Mesodermal cell (in vitro differentiated cells): ENCODE data around the gene RHOBTB1.

Experiments
- H3K27ac ChIP-seq: 2 replicates; pipeline ENCODE4 v1.7.0; 2013; ENCODE audit warnings: mild to moderate bottlenecking, low read depth, low read length, moderate library complexity; ENCODE audit not compliant: severe bottlenecking
- H3K36me3 ChIP-seq: 2 replicates; pipeline ENCODE4 v1.7.1; 2013; ENCODE audit warnings: mild to moderate bottlenecking, low read length, moderate library complexity; ENCODE audit not compliant: control insufficient read depth, insufficient read depth
- H3K4me1 ChIP-seq: one replicate; pipeline ENCODE4 v1.7.1; 2013; ENCODE audit warnings: mild to moderate bottlenecking, low read length; ENCODE audit not compliant: insufficient read depth, control insufficient read depth, poor library complexity, severe bottlenecking
- H3K4me3 ChIP-seq: 2 replicates; pipeline ENCODE4 v1.7.0; 2013; ENCODE audit warnings: low read length, control low read depth, mild to moderate bottlenecking; ENCODE audit not compliant: insufficient read depth, poor library complexity, severe bottlenecking; ENCODE audit errors: extremely low read depth
- H3K9me3 ChIP-seq: 2 replicates; pipeline ENCODE4 v1.7.1; 2013; ENCODE audit warnings: mild to moderate bottlenecking, low read length, moderate library complexity; ENCODE audit not compliant: control insufficient read depth
- WGBS, 2 experiments: methylation state at CpG; one replicate each; pipeline ENCODE4 v1.1.5; 2013; ENCODE audit warnings: missing lambda C conversion rate in 2 of 2; ENCODE audit not compliant: insufficient coverage in 2 of 2; 5-methylcytosine and 5-hydroxymethylcytosine counted together

Gene RHOBTB1

DNA sequence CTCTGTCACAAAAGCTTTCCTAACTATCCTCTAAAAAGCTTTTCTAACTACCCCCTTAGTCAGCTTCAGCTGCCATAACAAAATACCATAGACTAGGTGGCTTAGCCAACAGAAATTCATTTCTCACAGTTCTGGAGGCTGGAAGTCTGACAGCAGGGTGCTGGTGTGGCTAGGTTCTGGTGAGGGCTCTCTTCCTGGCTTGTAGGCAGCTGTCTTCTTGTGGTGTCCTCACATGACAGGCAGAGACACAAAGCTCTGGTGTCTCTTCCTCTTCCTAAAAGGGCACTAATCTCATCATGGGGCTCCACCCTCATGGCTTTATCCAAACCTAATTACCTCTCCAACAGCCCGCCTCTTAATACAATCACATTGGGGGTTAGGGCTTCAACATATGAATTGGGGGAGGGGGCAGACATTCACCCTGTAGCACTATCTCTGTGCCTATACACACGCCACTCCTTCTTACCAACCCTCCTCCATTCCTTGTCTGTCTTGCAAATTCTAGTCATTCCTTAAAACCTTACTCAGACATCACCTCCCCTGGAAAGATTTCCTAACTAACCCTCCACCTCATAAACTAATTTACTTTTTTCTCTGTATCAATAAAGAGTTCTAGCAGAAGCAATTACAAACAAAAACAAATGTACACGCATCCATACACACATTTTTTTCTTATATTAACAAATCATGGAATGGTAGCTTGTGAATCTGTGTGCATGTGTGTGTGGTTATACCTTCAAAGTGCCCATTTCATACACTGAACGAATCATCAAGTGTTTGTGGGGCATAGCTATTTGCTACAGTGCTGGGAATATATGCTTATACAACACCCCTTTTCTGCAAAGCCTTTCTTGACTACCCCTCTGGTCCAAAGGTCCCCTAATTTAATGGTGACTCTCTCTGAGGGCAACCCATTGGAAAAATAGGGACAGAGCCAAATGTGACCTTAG lies 26.4 kb downstream of the RHOBTB1 start:
- Histone ChIP-seq H3K9me3 (peaks cover 5% of the 10 kb centered on the region), H3K4me1 (peaks cover 11% of the 10 kb centered on the region), H3K36me3 (peaks cover 50% of the 10 kb centered on the region), H3K27ac (no peak overlapping the region), H3K4me3 (no peak overlapping the region)
- WGBS, 2 experiments: 71 to 100% methylated on average over 1 of the region's 4 CpGs

DNA sequence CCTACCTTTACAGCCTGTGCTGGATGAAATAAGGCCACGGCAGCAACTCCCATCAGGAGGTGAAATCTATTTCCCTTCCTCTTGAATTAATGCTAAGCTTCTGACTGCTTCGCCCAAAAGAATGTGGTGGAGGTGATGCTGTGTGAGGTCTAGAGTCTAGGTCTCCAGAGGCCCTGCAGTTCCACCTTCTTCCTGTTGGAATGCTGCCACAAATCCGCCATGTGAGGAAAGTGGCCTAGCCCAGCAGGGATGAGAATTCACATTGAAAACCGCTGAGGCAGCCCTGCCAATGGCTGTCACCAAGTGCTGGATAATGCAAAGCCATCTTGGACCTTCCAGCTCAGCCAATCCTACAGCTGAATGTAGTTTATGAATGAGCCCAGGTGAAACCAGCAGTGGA lies 28.0 kb downstream of the RHOBTB1 start:
- no peak overlapping the region for H3K27ac ChIP-seq
- H3K4me3 ChIP-seq: no peak overlapping the region
- peaks cover 11% of the 10 kb centered on the region for H3K4me1 ChIP-seq
- 89 to 100% methylated on average over 1 to 2 of the region's 4 CpGs for WGBS, 2 experiments
- H3K9me3 ChIP-seq: peaks cover 5% of the 10 kb centered on the region
- peaks cover 49% of the 10 kb centered on the region for H3K36me3 ChIP-seq

DNA sequence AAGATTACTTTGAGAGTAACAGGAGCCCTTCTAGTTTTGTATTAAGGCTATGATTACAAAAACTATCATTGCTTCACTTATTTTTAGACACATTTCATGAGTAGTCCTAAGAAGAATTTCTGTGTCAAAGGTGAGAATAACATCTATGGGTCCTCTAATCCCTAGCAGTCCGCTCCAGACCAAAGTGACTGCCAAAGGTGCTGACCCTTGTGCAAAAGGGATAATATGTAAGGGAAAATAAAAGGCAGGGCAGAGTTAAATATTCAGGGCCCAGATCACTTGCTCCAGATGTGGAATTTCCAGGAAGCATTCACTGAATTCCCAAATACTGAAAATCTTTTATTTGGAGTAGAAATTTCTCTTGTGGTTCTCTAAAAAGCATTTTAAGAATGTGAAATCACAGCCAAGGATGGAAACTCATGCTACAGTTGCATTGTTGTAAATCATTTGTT lies 29.3 kb downstream of the RHOBTB1 start:
- 91 to 100% methylated on average over 1 of the region's 1 CpG for WGBS, 2 experiments
- Histone ChIP-seq H3K4me3 (no peak overlapping the region), H3K36me3 (peaks cover 60% of the 10 kb centered on the region), H3K9me3 (peaks cover 5% of the 10 kb centered on the region), H3K4me1 (peaks cover 11% of the 10 kb centered on the region), H3K27ac (no peak overlapping the region)

DNA sequence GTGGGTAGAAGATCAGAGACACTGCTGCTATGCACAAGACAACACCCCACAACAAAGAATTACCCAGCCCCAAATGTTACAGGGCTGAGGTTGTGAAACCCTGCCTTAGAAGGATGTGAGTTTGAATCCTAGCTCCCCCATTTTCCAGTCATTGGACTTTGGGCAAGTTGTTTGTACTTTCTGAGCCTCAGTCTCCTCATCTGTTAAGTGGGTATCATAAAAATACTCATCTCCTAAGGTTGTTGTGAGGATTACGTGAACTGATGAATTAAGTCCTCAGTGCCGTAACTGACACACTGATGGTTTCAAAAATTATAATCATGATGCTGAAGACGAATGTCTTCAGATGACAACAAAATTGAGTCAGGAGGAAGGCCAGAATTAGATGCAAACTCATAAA lies 30.3 kb downstream of the RHOBTB1 start:
- H3K4me3 ChIP-seq: no peak overlapping the region
- peaks cover 5% of the 10 kb centered on the region for H3K9me3 ChIP-seq
- H3K4me1 ChIP-seq: peaks cover 11% of the 10 kb centered on the region
- peaks cover 70% of the 10 kb centered on the region for H3K36me3 ChIP-seq
- 95% methylated on average over 3 of the region's 3 CpGs; no CpG with 5 or more reads in 1 of the 2 experiments for WGBS, 2 experiments
- no peak overlapping the region for H3K27ac ChIP-seq

DNA sequence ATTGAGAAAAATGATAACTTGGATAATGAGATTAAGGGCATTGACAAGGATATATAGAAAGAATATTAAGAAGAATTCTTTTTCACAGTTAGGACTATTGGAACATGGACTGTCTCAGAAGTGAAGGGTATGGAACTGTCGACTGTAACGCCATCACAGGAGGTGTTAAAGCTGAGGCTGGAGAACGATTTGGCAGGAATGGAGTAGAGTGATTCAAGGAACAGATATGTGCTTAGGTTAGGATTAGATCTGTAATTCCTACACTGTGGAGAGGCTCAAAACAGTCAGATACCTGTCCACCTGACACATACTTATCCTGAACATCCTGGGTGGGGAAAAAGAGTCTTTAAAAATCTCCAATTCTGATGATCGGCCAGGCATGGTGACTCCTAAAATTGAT lies 30.9 kb downstream of the RHOBTB1 start:
- Histone ChIP-seq H3K36me3 (peaks cover 70% of the 10 kb centered on the region), H3K9me3 (peaks cover 5% of the 10 kb centered on the region), H3K4me1 (peaks cover 8% of the 10 kb centered on the region), H3K27ac (no peak overlapping the region), H3K4me3 (no peak overlapping the region)
- WGBS, 2 experiments: 90% methylated on average over 3 of the region's 4 CpGs

DNA sequence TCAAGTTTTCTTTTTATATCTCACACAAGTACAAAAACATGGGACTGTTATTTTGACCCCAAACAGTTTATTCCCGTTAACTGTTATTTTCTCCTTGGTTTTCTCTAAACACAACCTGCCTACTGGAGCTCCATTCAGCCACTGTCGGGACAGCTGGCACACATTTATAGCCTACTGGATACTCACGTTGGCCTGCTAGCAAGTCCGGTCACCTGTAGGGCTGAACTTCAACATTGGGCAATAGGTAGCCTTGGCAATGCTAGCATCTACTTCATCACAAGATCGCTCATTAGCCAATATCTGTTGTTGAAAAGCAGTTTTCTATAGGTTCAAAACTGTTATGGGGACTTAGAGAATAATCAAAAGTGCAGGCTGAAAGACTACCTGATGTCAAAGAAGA lies 32.3 kb downstream of the RHOBTB1 start:
- peaks cover 71% of the 10 kb centered on the region for H3K36me3 ChIP-seq
- WGBS, 2 experiments: 89 to 97% methylated on average over 4 to 5 of the region's 5 CpGs

DNA sequence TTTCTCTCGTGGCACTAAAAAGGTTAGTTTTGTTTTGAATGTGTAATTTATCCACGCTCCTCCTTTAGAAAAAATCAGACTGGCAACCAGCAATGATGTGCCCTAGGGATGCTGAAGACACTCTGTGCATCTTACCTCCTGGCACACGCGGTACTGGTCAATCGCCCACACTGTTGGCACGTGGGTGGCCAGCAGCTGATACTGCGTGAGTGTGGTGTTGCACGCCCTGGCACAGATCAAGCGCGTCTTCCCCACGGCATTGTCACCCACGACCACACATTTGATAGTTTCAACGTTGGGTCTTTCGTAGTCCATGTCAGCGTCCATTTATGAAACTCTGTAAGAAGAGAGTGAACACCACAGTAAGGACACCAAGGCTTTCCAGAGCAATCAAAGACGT lies 32.8 kb downstream of the RHOBTB1 start:
- no peak overlapping the region for H3K4me3 ChIP-seq
- WGBS, 2 experiments: 96 to 99% methylated on average over 15 to 16 of the region's 16 CpGs
- peaks cover 15% of the 10 kb centered on the region for H3K9me3 ChIP-seq
- no peak overlapping the region for H3K27ac ChIP-seq
- no peaks in the 10 kb centered on the region for H3K4me1 ChIP-seq
- peaks cover 71% of the 10 kb centered on the region for H3K36me3 ChIP-seq

More for the DNA sequence above, 32.3 kb downstream of the RHOBTB1 start:
- H3K9me3 ChIP-seq: peaks cover 10% of the 10 kb centered on the region
- no peak overlapping the region for H3K27ac ChIP-seq
- no peaks in the 10 kb centered on the region for H3K4me1 ChIP-seq
- H3K4me3 ChIP-seq: no peak overlapping the region

DNA sequence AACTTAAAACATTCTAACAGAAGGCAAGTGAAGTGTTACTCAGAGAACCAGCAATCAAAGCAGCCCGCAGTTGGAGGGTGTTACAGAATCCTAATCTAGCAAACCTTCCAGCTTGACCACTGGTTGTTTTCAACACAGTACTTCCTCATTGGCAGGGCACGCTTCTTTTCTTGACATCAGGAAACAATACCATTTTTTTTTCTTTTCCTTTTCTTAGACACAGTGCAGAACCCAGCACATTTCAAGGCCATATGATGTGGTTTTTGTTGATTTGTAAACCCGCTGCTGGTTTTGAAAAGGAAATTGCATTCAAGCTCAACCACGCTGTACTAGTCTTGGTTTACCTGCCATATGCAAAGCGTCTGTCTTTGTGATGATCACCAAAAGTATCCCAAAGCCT lies 33.4 kb downstream of the RHOBTB1 start:
- H3K9me3 ChIP-seq: peaks cover 17% of the 10 kb centered on the region
- H3K36me3 ChIP-seq: peaks cover 71% of the 10 kb centered on the region
- H3K27ac ChIP-seq: no peak overlapping the region
- no peaks in the 10 kb centered on the region for H3K4me1 ChIP-seq
- 100% methylated on average over 2 to 4 of the region's 5 CpGs for WGBS, 2 experiments
- no peak overlapping the region for H3K4me3 ChIP-seq

DNA sequence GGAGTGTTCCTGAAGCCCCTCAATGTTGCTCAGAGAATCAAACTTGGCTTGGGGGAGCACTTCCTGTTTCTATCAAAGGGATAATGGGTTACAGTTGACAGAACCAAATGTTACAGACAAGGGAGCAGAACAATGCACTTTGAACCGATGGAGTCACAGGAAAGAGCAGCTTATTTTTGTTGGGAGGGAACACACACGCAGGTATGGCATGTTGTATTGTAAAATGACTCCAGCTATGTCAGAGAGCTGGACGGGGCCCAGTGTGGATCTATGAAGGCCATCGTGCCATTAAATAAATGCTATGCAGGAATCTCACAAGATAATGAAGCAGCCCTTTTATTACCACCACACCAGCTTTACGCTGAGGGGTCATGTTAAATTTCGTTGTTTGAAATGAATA lies 35.1 kb downstream of the RHOBTB1 start:
- H3K27ac ChIP-seq: no peak overlapping the region
- H3K4me1 ChIP-seq: no peaks in the 10 kb centered on the region
- H3K36me3 ChIP-seq: peaks cover 72% of the 10 kb centered on the region
- H3K9me3 ChIP-seq: peaks cover 17% of the 10 kb centered on the region
- no peak overlapping the region for H3K4me3 ChIP-seq
- 100% methylated on average over 2 of the region's 6 CpGs for WGBS, 2 experiments

DNA sequence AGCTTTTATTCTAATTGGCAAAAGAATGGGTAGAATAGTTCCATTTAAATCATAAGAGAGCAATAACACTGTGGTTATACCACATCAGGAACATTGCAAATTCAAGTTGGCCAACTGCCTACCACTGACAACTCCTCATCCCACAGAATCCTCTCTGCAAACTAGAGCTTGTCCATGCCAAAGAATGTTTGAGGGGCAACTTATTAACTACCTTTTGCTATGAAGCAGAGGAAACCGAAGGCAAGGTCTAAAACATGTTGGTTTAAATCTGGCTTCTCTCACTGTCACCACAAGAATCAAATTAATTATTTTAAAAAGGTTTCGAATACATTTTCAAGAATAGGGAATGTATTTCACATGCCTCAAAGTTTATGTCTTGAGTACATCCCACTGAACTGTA lies 36.0 kb downstream of the RHOBTB1 start:
- no peak overlapping the region for H3K27ac ChIP-seq
- H3K4me1 ChIP-seq: no peaks in the 10 kb centered on the region
- peaks cover 80% of the 10 kb centered on the region for H3K36me3 ChIP-seq
- peaks cover 17% of the 10 kb centered on the region for H3K9me3 ChIP-seq
- WGBS, 2 experiments: 80% methylated on average over 1 of the region's 2 CpGs; no CpG with 5 or more reads in 1 of the 2 experiments
- no peak overlapping the region for H3K4me3 ChIP-seq

DNA sequence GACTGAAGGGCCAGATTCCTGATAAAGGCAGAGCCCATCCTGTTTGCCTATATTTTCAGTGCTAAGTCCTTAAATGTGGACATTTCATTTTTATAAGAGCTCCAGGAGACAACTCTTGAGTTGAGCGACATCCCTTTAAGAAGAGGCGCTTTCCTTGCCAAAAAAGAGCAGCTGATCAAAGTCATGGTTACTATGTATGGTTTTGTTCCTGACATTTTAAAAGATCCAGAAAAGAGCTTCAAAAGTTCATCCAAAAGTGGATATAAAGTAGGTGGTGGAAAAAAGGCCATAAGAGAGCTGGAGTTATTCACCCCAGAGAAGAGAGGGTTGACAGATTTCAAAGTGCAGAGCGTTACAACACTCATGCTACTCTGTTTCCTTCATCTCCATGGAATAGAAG lies 36.7 kb downstream of the RHOBTB1 start:
- Histone ChIP-seq H3K4me3 (no peak overlapping the region), H3K27ac (no peak overlapping the region), H3K4me1 (no peaks in the 10 kb centered on the region), H3K9me3 (peaks cover 17% of the 10 kb centered on the region), H3K36me3 (peaks cover 77% of the 10 kb centered on the region)
- WGBS, 2 experiments: 90 to 100% methylated on average over 1 to 2 of the region's 3 CpGs
